Kidney (tissue), 14 donors: Measurements from ENCODE around the gene ENTHD1. TPM values are rescaled to one million over a fixed set of nuclear protein-coding genes. Genes with fewer than 3 reads are reported as not detected.
A peak's percentile ranks its signal among the peaks of the same experiment; 100 is the strongest.

Source experiments
- DNase-seq, 5 donors: peaks; one replicate each; pipeline ENCODE4 v3.0.0-alpha.2; 2013 to 2020
- FAIRE-seq: peaks from 2 replicates; lab custom pipeline; 2012; peaks lifted over from hg19 to GRCh38; lab: Jason Lieb, UNC
- H3K27ac ChIP-seq, 2 donors: one replicate each; pipeline ENCODE4 v1.7.0; 2013; ENCODE audit warnings: low read depth in 2 of 2, low read length in 2 of 2, inconsistent platforms in 1 of 2
- H3K27me3 ChIP-seq: one replicate; pipeline ENCODE4 v1.7.1; 2013; ENCODE audit warnings: low read length, inconsistent platforms; ENCODE audit not compliant: control insufficient read depth, insufficient read depth
- H3K36me3 ChIP-seq, 3 donors: one replicate each; pipeline versions ENCODE4 v1.7.0 to v1.7.1; 2013; ENCODE audit warnings: low read length in 3 of 3, control low read depth in 1 of 3, inconsistent platforms in 1 of 3; ENCODE audit not compliant: insufficient read depth in 3 of 3, control insufficient read depth in 2 of 3
- H3K4me1 ChIP-seq, 3 donors: one replicate each; pipeline versions ENCODE4 v1.7.0 to v1.7.1; 2013; ENCODE audit warnings: low read length in 3 of 3, inconsistent platforms in 1 of 3, low read depth in 1 of 3; ENCODE audit not compliant: control insufficient read depth in 2 of 3, insufficient read depth in 2 of 3
- H3K4me3 ChIP-seq, 3 donors: one replicate each; pipeline versions ENCODE4 v1.7.0 to v1.8.1; 2013; ENCODE audit warnings: low read length in 3 of 3, control low read depth in 1 of 3, inconsistent platforms in 1 of 3
- H3K9ac ChIP-seq, 3 donors: one replicate each; pipeline versions ENCODE4 v1.7.0 to v1.7.1; 2013; ENCODE audit warnings: low read length in 3 of 3, control low read depth in 1 of 3, inconsistent platforms in 1 of 3
- H3K9me3 ChIP-seq, 3 donors: one replicate each; pipeline versions ENCODE4 v1.7.0 to v1.7.1; 2013; ENCODE audit warnings: low read length in 3 of 3, control low read depth in 1 of 3, inconsistent platforms in 1 of 3; ENCODE audit not compliant: control insufficient read depth in 2 of 3, insufficient read depth in 1 of 3
- CTCF ChIP-seq: IDR thresholded peaks from 3 replicates; pipeline ENCODE4 v1.5.1; 2012; ENCODE audit warnings: mild to moderate bottlenecking, moderate library complexity, borderline replicate concordance; ENCODE audit not compliant: insufficient read depth; ENCODE audit errors: extremely low read depth
- intact Hi-C: fragments of 100-400 bp; cut with DNase I; formaldehyde crosslinking; loops from one replicate; pipeline ENCODE4 v1.11.1; 2022
- polyA plus RNA-seq: library from polyadenylated mRNA; stranded (reverse); fragments of 350-450 nt; fragmentation: Illumina TruSeq; extraction: RNeasy Lipid Tissue Mini Kit (QIAGEN cat#74804); gene quantifications from one replicate; pipeline ENCODE4 v1.2.3, GENCODE V29; 2014; ENCODE audit warnings: low read depth, low replicate concordance; ENCODE audit not compliant: insufficient read depth
- total RNA-seq: library from RNA; stranded (reverse); fragmentation: NEBNext Ultra II Directional; extraction: Animal tissue kit (Norgen Biotek cat#: 25700); gene quantifications from one replicate; pipeline ENCODE4 v1.2.1, GENCODE V29; 2021
- donor health status: control.
- donor health status: control.
- donor health status: control.
- donor health status: control.
- donor health status: control.
- donor health status: DM: yes; HTN: yes; CAD: no.
- donor health status: Normal renal cell carcinoma (clear cell type).

The ENTHD1 gene
- total and polyA plus RNA-seq, 2 donors from 2014 or later = not detected

- H3K4me1 ChIP-seq = no peaks in the 10 kb centered on the region
- no peaks in the 10 kb centered on the region for H3K27me3 ChIP-seq
- DNase-seq (no peak), FAIRE-seq (no peak)
- no peak overlapping the region for H3K27ac ChIP-seq
- no peaks in the 10 kb centered on the region for H3K36me3 ChIP-seq
- H3K9ac ChIP-seq = no peak overlapping the region
- H3K9me3 ChIP-seq = no peaks in the 10 kb centered on the region
- intact Hi-C loops = no loop called here
- TF ChIP-seq CTCF = no peak
- no peak overlapping the region for H3K4me3 ChIP-seq
Observed at GRCh38 chr22:39818094-39818493, 75.5 kb downstream of the ENTHD1 start.

- TF ChIP-seq CTCF = no peak
- DNase-seq = peak in 1 of 5 donors; percentile 6
- H3K27me3 ChIP-seq = no peaks in the 10 kb centered on the region
Observed at GRCh38 chr22:39815932-39816331, 77.6 kb downstream of the ENTHD1 start.

GRCh38 chr22:39814899-39815298 lies 78.7 kb downstream of the ENTHD1 start:
- Histone ChIP-seq H3K9ac (no peak overlapping the region), H3K9me3 (no peaks in the 10 kb centered on the region), H3K36me3 (no peaks in the 10 kb centered on the region), H3K4me1 (no peaks in the 10 kb centered on the region), H3K27me3 (no peaks in the 10 kb centered on the region), H3K4me3 (no peak overlapping the region), H3K27ac (no peak overlapping the region)
- TF ChIP-seq CTCF = no peak
- DNase-seq (no peak), FAIRE-seq (no peak)
- intact Hi-C loops = no loop called here

More at GRCh38 chr22:39815932-39816331, 77.6 kb downstream of the ENTHD1 start:
- FAIRE-seq = no peak
- Histone ChIP-seq H3K4me1 (no peaks in the 10 kb centered on the region), H3K27ac (no peak overlapping the region), H3K9me3 (no peaks in the 10 kb centered on the region), H3K4me3 (no peak overlapping the region), H3K9ac (no peak overlapping the region), H3K36me3 (no peaks in the 10 kb centered on the region)
- intact Hi-C loops = no loop called here
